NCI-H524 treated with DMSO at 0.1 percent for 48 hours (cell line): ENCODE measurements around the gene TCP11.

Experiments
- DNase-seq: peaks from one replicate; lab custom pipeline; 2025; lab: John Stamatoyannopoulos, UW

TCP11 gene

GRCh38 chr6:35092362-35093117 is 48.6 kb downstream of the TCP11 start:
- DNase-seq = no peak

- no peak for DNase-seq
Measured at GRCh38 chr6:35091346-35092083, 49.6 kb downstream of the TCP11 start.

- DNase-seq = no peak
Measured at GRCh38 chr6:35090734-35091133, 50.4 kb downstream of the TCP11 start.

GRCh38 chr6:35089935-35090505 is 51.1 kb downstream of the TCP11 start:
- DNase-seq = no peak

GRCh38 chr6:35089216-35089934 is 51.8 kb downstream of the TCP11 start:
- DNase-seq = no peak

GRCh38 chr6:35088281-35089215 is 52.6 kb downstream of the TCP11 start:
- DNase-seq = no peak

- DNase-seq = no peak
Measured at GRCh38 chr6:35087361-35088280, 53.5 kb downstream of the TCP11 start.

- no peak for DNase-seq
Measured at GRCh38 chr6:35086636-35087360, 54.3 kb downstream of the TCP11 start.

- no peak for DNase-seq
Measured at GRCh38 chr6:35086282-35086632, 54.9 kb downstream of the TCP11 start.

- no peak for DNase-seq
Measured at GRCh38 chr6:35085359-35086281, 55.5 kb downstream of the TCP11 start.

GRCh38 chr6:35084511-35085203 is 56.5 kb downstream of the TCP11 start:
- DNase-seq = no peak

- no peak for DNase-seq
Measured at GRCh38 chr6:35084041-35084491, 57.1 kb downstream of the TCP11 start.

- no peak for DNase-seq
Measured at GRCh38 chr6:35083507-35083906, 57.6 kb downstream of the TCP11 start.

- no peak for DNase-seq
Measured at GRCh38 chr6:35082733-35083403, 58.3 kb downstream of the TCP11 start.

GRCh38 chr6:35082046-35082732 is 59.0 kb downstream of the TCP11 start:
- DNase-seq = no peak

GRCh38 chr6:35081426-35081851 is 59.7 kb downstream of the TCP11 start:
- DNase-seq = no peak
